ENCODE results near the gene WSCD2. TPM values are rescaled to one million over a fixed set of nuclear protein-coding genes. Genes with fewer than 3 reads are reported as not detected.

The WSCD2 gene
- total RNA-seq, 3 donors from 2014 or later, result 0.33 to 0.48 (median 0.44) TPM

GRCh38 chr12:108181095-108181454 is 52.0 kb downstream of the WSCD2 start:
- Histone ChIP-seq H3K36me3 (no peaks in the 10 kb centered on the region), H3K27me3 (no peaks in the 10 kb centered on the region), H3K27ac (no peak overlapping the region), H3K4me3 (no peak overlapping the region), H3K4me1 (no peaks in the 10 kb centered on the region), H3K9me3 (no peaks in the 10 kb centered on the region)
- intact Hi-C loops (cut with DNase I; ENCODE audit: low total_unique reads), result no loop called here
- TF ChIP-seq POLR2AphosphoS5 (IDR thresholded peaks at IDR 0.05), result no peak
- TF ChIP-seq POLR2A (IDR thresholded peaks at IDR 0.05), result no peak
- TF ChIP-seq CTCF (IDR thresholded peaks at IDR 0.05), result no peak
- no peak for DNase-seq (ENCODE audit: low spot score in 2 of 2)

GRCh38 chr12:108182096-108182495 is 53.0 kb downstream of the WSCD2 start:
- H3K27ac ChIP-seq, result no peak overlapping the region
- intact Hi-C loops (cut with DNase I; ENCODE audit: low total_unique reads), result no loop called here
- no peaks in the 10 kb centered on the region for H3K4me1 ChIP-seq
- H3K27me3 ChIP-seq, result no peaks in the 10 kb centered on the region
- H3K9me3 ChIP-seq, result no peaks in the 10 kb centered on the region
- no peak for TF ChIP-seq POLR2AphosphoS5 (IDR thresholded peaks at IDR 0.05)
- no peak for TF ChIP-seq POLR2A (IDR thresholded peaks at IDR 0.05)
- H3K4me3 ChIP-seq, result no peak overlapping the region
- H3K36me3 ChIP-seq, result no peaks in the 10 kb centered on the region
- no peak for DNase-seq (ENCODE audit: low spot score in 2 of 2)

GRCh38 chr12:108185002-108185401 is 55.9 kb downstream of the WSCD2 start:
- no peak overlapping the region for H3K27ac ChIP-seq
- no peak for DNase-seq (ENCODE audit: low spot score in 2 of 2)
- H3K4me1 ChIP-seq, result no peaks in the 10 kb centered on the region

GRCh38 chr12:108187831-108188230 is 58.7 kb downstream of the WSCD2 start:
- H3K27ac ChIP-seq, result no peak overlapping the region
- intact Hi-C loops (cut with DNase I; ENCODE audit: low total_unique reads), result no loop called here

More at GRCh38 chr12:108185002-108185401, 55.9 kb downstream of the WSCD2 start:
- intact Hi-C loops (cut with DNase I; ENCODE audit: low total_unique reads), result no loop called here
- H3K9me3 ChIP-seq, result no peaks in the 10 kb centered on the region
- no peaks in the 10 kb centered on the region for H3K27me3 ChIP-seq
- TF ChIP-seq CTCF (IDR thresholded peaks at IDR 0.05) (no peak), POLR2A (IDR thresholded peaks at IDR 0.05) (no peak), POLR2AphosphoS5 (IDR thresholded peaks at IDR 0.05) (no peak)
- H3K36me3 ChIP-seq, result no peaks in the 10 kb centered on the region
- no peak overlapping the region for H3K4me3 ChIP-seq

GRCh38 chr12:108190529-108190928 is 61.4 kb downstream of the WSCD2 start:
- intact Hi-C loops (cut with DNase I; ENCODE audit: low total_unique reads), result no loop called here
- DNase-seq (ENCODE audit: low spot score in 2 of 2), result no peak
- no peak overlapping the region for H3K27ac ChIP-seq

More at GRCh38 chr12:108187831-108188230, 58.7 kb downstream of the WSCD2 start:
- Histone ChIP-seq H3K9me3 (no peaks in the 10 kb centered on the region), H3K27me3 (peaks cover 0 to 5% of the 10 kb centered on the region in 2 donors), H3K36me3 (no peaks in the 10 kb centered on the region), H3K4me1 (no peaks in the 10 kb centered on the region), H3K4me3 (no peak overlapping the region)
- no peak for DNase-seq (ENCODE audit: low spot score in 2 of 2)
- TF ChIP-seq CTCF (IDR thresholded peaks at IDR 0.05) (no peak), POLR2AphosphoS5 (IDR thresholded peaks at IDR 0.05) (no peak), POLR2A (IDR thresholded peaks at IDR 0.05) (no peak)

More at GRCh38 chr12:108190529-108190928, 61.4 kb downstream of the WSCD2 start:
- Histone ChIP-seq H3K4me1 (no peaks in the 10 kb centered on the region), H3K27me3 (peaks cover 0 to 5% of the 10 kb centered on the region in 2 donors), H3K4me3 (no peak overlapping the region), H3K9me3 (no peaks in the 10 kb centered on the region), H3K36me3 (no peaks in the 10 kb centered on the region)
- no peak for TF ChIP-seq POLR2A (IDR thresholded peaks at IDR 0.05)
- no peak for TF ChIP-seq POLR2AphosphoS5 (IDR thresholded peaks at IDR 0.05)
- no peak for TF ChIP-seq CTCF (IDR thresholded peaks at IDR 0.05)

Measured in breast epithelium (tissue), 4 donors.